Measurements from ENCODE around the gene CDYL2. TPM values are rescaled to one million over a fixed set of nuclear protein-coding genes. Genes with fewer than 3 reads are reported as not detected.
A peak's percentile ranks its signal among the peaks of the same experiment; 100 is the strongest.

CDYL2 gene
- total RNA-seq, 2 donors from 2014 or later: 1.6 to 7.8 TPM

- no peak for TF ChIP-seq CTCF (IDR thresholded peaks at IDR 0.05)
- TF ChIP-seq POLR2A (IDR thresholded peaks at IDR 0.05): no peak
- Histone ChIP-seq H3K27ac (no peak overlapping the region), H3K27me3 (no peaks in the 10 kb centered on the region), H3K36me3 (replicated peaks in 1 of 2; ENCODE audit: insufficient read depth in 1 of 2, low read depth in 2 of 2) (no peaks in the 10 kb centered on the region), H3K4me3 (no peak overlapping the region), H3K4me1 (no peaks in the 10 kb centered on the region), H3K9me3 (no peaks in the 10 kb centered on the region)
- intact Hi-C loops (cut with DNase I): no loop called here
- 79 to 80% methylated on average over 4 to 7 of the region's 7 CpGs for WGBS, 2 donors
- DNase-seq: no peak
- no peak for ATAC-seq
Measured at GRCh38 chr16:80591071-80591915, 213.1 kb downstream of the CDYL2 start.

- Histone ChIP-seq H3K9me3 (no peaks in the 10 kb centered on the region), H3K4me3 (no peak overlapping the region), H3K36me3 (replicated peaks in 1 of 2; ENCODE audit: insufficient read depth in 1 of 2, low read depth in 2 of 2) (no peaks in the 10 kb centered on the region), H3K4me1 (no peaks in the 10 kb centered on the region), H3K27me3 (no peaks in the 10 kb centered on the region), H3K27ac (no peak overlapping the region)
- intact Hi-C loops (cut with DNase I): no loop called here
- WGBS, 2 donors: 64 to 85% methylated on average over 4 of the region's 4 CpGs
- no peak for TF ChIP-seq CTCF (IDR thresholded peaks at IDR 0.05)
- no peak for TF ChIP-seq POLR2A (IDR thresholded peaks at IDR 0.05)
- no peak for ATAC-seq
- DNase-seq: peak in 1 of 4 donors; percentile 11
Measured at GRCh38 chr16:80587071-80587470, 217.3 kb downstream of the CDYL2 start.

- intact Hi-C loops (cut with DNase I): no loop called here
- no peak for TF ChIP-seq POLR2A (IDR thresholded peaks at IDR 0.05)
- no peak for TF ChIP-seq CTCF (IDR thresholded peaks at IDR 0.05)
- Histone ChIP-seq H3K27me3 (no peaks in the 10 kb centered on the region), H3K9me3 (no peaks in the 10 kb centered on the region), H3K4me3 (no peak overlapping the region), H3K36me3 (replicated peaks in 1 of 2; ENCODE audit: insufficient read depth in 1 of 2, low read depth in 2 of 2) (no peaks in the 10 kb centered on the region), H3K4me1 (no peaks in the 10 kb centered on the region), H3K27ac (no peak overlapping the region)
- DNase-seq: no peak
- ATAC-seq: no peak
Measured at GRCh38 chr16:80586476-80586875, 217.9 kb downstream of the CDYL2 start.

- WGBS, 2 donors: 69 to 82% methylated on average over 4 of the region's 4 CpGs
- Histone ChIP-seq H3K4me1 (no peaks in the 10 kb centered on the region), H3K27ac (no peak overlapping the region), H3K36me3 (replicated peaks in 1 of 2; ENCODE audit: insufficient read depth in 1 of 2, low read depth in 2 of 2) (no peaks in the 10 kb centered on the region), H3K27me3 (no peaks in the 10 kb centered on the region), H3K4me3 (no peak overlapping the region), H3K9me3 (no peaks in the 10 kb centered on the region)
- TF ChIP-seq POLR2A (IDR thresholded peaks at IDR 0.05) (no peak), CTCF (IDR thresholded peaks at IDR 0.05) (no peak)
- no peak for ATAC-seq
- no peak for DNase-seq
- intact Hi-C loops (cut with DNase I): no loop called here
Measured at GRCh38 chr16:80585764-80586163, 218.6 kb downstream of the CDYL2 start.

- H3K27ac ChIP-seq: no peak overlapping the region
- ATAC-seq (no peak), DNase-seq (peak in 1 of 4 donors; percentile 25)
- intact Hi-C loops (cut with DNase I): no loop called here
- 76 to 77% methylated on average over 2 to 3 of the region's 3 CpGs for WGBS, 2 donors
- no peaks in the 10 kb centered on the region for H3K27me3 ChIP-seq
- TF ChIP-seq CTCF (IDR thresholded peaks at IDR 0.05): no peak
- TF ChIP-seq POLR2A (IDR thresholded peaks at IDR 0.05): no peak
- no peaks in the 10 kb centered on the region for H3K36me3 ChIP-seq (replicated peaks in 1 of 2; ENCODE audit: insufficient read depth in 1 of 2, low read depth in 2 of 2)
- H3K9me3 ChIP-seq: no peaks in the 10 kb centered on the region
- no peaks in the 10 kb centered on the region for H3K4me1 ChIP-seq
- H3K4me3 ChIP-seq: no peak overlapping the region
Measured at GRCh38 chr16:80583466-80583865, 220.9 kb downstream of the CDYL2 start.

All from body of pancreas (tissue), 4 donors.